ENCODE results near the gene TMEM86B. TPM values are rescaled to one million over a fixed set of nuclear protein-coding genes. Genes with fewer than 3 reads are reported as not detected.
A peak's percentile ranks its signal among the peaks of the same experiment; 100 is the strongest.

TMEM86B gene
- total and polyA plus RNA-seq, 2 experiments from 2014 or later = 1.1 to 3.2 TPM

DNA sequence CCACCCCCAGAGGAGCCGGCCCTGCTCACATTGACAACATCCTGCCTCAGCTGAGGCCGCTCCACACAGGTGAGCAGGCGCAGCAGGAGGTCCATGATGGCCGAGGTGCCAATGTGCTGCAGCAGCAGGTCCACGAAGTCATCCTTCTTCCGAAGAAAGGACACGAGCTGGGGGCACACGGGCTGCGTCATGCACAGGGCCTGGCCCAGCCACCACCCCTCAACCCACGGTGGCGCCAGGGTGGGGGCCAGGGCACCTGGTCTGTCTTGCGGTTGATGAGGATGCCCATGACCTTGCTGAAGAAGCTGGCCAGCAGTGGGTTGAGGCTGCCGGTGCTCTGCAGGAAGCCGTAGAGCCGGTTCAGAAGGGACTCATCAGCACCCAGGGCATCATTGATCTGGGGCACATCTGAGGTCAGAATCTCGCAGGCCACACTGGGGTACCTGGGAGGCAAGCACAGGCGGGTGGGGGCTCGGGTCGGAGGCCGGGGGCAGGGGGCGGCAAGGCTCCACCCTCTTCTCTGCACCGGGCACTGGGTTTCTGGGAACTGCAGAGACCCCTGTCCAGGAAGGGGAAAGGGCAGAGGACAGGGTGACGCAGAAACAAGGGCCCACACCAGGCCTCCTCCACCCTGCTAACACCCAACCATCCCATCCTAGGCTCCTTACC lies 16.8 kb upstream of the TMEM86B start:
- DNase-seq (ENCODE audit: low spot score) = no peak
- no peaks in the 10 kb centered on the region for H3K9me3 Mint-ChIP-seq
- no peaks in the 10 kb centered on the region for H3F3A ChIP-seq (replicated peaks; ENCODE audit: low read depth)
- TF ChIP-seq ZNF114 (CRISPR knock-in tag; IDR thresholded peaks at IDR 0.05) (no peak), EZH2 (IDR thresholded peaks at IDR 0.05; ENCODE audit: low read depth, unreplicated experiment) (no peak), NANOG (IDR thresholded peaks at IDR 0.05; ENCODE audit: borderline replicate concordance) (no peak), STAT1 (IDR thresholded peaks at IDR 0.05; ENCODE audit: unreplicated experiment) (no peak), EZH2phosphoT487 (IDR thresholded peaks at IDR 0.05; ENCODE audit: unreplicated experiment) (no peak), ZNF331 (CRISPR knock-in tag; IDR thresholded peaks at IDR 0.05; ENCODE audit: low read depth) (no peak), JUNB (IDR thresholded peaks at IDR 0.05; ENCODE audit: unreplicated experiment) (no peak), POLR2AphosphoS5 (IDR thresholded peaks at IDR 0.05; ENCODE audit: low read depth) (no peak), CREB1 (CRISPR knock-in tag; IDR thresholded peaks at IDR 0.05; ENCODE audit: low read depth) (no peak)
- TF ChIP-seq, protein P1, sequence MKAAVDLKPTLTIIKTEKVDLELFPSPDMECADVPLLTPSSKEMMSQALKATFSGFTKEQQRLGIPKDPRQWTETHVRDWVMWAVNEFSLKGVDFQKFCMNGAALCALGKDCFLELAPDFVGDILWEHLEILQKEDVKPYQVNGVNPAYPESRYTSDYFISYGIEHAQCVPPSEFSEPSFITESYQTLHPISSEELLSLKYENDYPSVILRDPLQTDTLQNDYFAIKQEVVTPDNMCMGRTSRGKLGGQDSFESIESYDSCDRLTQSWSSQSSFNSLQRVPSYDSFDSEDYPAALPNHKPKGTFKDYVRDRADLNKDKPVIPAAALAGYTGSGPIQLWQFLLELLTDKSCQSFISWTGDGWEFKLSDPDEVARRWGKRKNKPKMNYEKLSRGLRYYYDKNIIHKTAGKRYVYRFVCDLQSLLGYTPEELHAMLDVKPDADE (IDR thresholded peaks at IDR 0.05) = no peak
- TF ChIP-seq, protein P2, sequence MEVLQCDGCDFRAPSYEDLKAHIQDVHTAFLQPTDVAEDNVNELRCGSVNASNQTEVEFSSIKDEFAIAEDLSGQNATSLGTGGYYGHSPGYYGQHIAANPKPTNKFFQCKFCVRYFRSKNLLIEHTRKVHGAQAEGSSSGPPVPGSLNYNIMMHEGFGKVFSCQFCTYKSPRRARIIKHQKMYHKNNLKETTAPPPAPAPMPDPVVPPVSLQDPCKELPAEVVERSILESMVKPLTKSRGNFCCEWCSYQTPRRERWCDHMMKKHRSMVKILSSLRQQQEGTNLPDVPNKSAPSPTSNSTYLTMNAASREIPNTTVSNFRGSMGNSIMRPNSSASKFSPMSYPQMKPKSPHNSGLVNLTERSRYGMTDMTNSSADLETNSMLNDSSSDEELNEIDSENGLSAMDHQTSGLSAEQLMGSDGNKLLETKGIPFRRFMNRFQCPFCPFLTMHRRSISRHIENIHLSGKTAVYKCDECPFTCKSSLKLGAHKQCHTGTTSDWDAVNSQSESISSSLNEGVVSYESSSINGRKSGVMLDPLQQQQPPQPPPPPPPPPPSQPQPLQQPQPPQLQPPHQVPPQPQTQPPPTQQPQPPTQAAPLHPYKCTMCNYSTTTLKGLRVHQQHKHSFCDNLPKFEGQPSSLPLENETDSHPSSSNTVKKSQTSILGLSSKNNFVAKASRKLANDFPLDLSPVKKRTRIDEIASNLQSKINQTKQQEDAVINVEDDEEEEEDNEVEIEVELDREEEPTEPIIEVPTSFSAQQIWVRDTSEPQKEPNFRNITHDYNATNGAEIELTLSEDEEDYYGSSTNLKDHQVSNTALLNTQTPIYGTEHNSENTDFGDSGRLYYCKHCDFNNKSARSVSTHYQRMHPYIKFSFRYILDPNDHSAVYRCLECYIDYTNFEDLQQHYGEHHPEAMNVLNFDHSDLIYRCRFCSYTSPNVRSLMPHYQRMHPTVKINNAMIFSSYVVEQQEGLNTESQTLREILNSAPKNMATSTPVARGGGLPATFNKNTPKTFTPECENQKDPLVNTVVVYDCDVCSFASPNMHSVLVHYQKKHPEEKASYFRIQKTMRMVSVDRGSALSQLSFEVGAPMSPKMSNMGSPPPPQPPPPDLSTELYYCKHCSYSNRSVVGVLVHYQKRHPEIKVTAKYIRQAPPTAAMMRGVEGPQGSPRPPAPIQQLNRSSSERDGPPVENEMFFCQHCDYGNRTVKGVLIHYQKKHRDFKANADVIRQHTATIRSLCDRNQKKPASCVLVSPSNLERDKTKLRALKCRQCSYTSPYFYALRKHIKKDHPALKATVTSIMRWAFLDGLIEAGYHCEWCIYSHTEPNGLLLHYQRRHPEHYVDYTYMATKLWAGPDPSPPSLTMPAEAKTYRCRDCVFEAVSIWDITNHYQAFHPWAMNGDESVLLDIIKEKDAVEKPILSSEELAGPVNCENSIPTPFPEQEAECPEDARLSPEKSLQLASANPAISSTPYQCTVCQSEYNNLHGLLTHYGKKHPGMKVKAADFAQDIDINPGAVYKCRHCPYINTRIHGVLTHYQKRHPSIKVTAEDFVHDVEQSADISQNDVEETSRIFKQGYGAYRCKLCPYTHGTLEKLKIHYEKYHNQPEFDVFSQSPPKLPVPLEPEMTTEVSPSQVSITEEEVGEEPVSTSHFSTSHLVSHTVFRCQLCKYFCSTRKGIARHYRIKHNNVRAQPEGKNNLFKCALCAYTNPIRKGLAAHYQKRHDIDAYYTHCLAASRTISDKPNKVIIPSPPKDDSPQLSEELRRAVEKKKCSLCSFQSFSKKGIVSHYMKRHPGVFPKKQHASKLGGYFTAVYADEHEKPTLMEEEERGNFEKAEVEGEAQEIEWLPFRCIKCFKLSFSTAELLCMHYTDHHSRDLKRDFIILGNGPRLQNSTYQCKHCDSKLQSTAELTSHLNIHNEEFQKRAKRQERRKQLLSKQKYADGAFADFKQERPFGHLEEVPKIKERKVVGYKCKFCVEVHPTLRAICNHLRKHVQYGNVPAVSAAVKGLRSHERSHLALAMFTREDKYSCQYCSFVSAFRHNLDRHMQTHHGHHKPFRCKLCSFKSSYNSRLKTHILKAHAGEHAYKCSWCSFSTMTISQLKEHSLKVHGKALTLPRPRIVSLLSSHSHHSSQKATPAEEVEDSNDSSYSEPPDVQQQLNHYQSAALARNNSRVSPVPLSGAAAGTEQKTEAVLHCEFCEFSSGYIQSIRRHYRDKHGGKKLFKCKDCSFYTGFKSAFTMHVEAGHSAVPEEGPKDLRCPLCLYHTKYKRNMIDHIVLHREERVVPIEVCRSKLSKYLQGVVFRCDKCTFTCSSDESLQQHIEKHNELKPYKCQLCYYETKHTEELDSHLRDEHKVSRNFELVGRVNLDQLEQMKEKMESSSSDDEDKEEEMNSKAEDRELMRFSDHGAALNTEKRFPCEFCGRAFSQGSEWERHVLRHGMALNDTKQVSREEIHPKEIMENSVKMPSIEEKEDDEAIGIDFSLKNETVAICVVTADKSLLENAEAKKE (CRISPR knock-in tag; IDR thresholded peaks at IDR 0.05) = no peak
- TF ChIP-seq, protein P3, sequence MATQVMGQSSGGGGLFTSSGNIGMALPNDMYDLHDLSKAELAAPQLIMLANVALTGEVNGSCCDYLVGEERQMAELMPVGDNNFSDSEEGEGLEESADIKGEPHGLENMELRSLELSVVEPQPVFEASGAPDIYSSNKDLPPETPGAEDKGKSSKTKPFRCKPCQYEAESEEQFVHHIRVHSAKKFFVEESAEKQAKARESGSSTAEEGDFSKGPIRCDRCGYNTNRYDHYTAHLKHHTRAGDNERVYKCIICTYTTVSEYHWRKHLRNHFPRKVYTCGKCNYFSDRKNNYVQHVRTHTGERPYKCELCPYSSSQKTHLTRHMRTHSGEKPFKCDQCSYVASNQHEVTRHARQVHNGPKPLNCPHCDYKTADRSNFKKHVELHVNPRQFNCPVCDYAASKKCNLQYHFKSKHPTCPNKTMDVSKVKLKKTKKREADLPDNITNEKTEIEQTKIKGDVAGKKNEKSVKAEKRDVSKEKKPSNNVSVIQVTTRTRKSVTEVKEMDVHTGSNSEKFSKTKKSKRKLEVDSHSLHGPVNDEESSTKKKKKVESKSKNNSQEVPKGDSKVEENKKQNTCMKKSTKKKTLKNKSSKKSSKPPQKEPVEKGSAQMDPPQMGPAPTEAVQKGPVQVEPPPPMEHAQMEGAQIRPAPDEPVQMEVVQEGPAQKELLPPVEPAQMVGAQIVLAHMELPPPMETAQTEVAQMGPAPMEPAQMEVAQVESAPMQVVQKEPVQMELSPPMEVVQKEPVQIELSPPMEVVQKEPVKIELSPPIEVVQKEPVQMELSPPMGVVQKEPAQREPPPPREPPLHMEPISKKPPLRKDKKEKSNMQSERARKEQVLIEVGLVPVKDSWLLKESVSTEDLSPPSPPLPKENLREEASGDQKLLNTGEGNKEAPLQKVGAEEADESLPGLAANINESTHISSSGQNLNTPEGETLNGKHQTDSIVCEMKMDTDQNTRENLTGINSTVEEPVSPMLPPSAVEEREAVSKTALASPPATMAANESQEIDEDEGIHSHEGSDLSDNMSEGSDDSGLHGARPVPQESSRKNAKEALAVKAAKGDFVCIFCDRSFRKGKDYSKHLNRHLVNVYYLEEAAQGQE (IDR thresholded peaks at IDR 0.05; ENCODE audit: unreplicated experiment) = no peak
- TF ChIP-seq, protein P4, sequence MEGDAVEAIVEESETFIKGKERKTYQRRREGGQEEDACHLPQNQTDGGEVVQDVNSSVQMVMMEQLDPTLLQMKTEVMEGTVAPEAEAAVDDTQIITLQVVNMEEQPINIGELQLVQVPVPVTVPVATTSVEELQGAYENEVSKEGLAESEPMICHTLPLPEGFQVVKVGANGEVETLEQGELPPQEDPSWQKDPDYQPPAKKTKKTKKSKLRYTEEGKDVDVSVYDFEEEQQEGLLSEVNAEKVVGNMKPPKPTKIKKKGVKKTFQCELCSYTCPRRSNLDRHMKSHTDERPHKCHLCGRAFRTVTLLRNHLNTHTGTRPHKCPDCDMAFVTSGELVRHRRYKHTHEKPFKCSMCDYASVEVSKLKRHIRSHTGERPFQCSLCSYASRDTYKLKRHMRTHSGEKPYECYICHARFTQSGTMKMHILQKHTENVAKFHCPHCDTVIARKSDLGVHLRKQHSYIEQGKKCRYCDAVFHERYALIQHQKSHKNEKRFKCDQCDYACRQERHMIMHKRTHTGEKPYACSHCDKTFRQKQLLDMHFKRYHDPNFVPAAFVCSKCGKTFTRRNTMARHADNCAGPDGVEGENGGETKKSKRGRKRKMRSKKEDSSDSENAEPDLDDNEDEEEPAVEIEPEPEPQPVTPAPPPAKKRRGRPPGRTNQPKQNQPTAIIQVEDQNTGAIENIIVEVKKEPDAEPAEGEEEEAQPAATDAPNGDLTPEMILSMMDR (conservative IDR thresholded peaks at IDR 0.05; ENCODE audit: low read depth in 2 of 2) = no peak
- no peak overlapping the region for H3K4me2 ChIP-seq
- H3K36me3 ChIP-seq (ENCODE audit: insufficient read depth) = no peaks in the 10 kb centered on the region; the same call in 1 of the 2 replicates
- H3K4me3 Mint-ChIP-seq = no peak overlapping the region
- H3K4me1 Mint-ChIP-seq = peaks cover 2% of the 10 kb centered on the region; the same call in 1 of the 3 replicates
- H3K4me3 ChIP-seq = no peak overlapping the region
- H3K9me2 ChIP-seq (ENCODE audit: insufficient read depth) = no peaks in the 10 kb centered on the region
- peaks cover 29% of the 10 kb centered on the region for H3K36me3 Mint-ChIP-seq (ENCODE audit: low read depth)
- H3K27ac ChIP-seq (ENCODE audit: low read depth) = no peak overlapping the region
- ATAC-seq = no peak
- H3K79me2 ChIP-seq (replicated peaks; ENCODE audit: insufficient read depth) = peaks cover 31% of the 10 kb centered on the region
- H2AFZ ChIP-seq = no peak overlapping the region
- no peaks in the 10 kb centered on the region for H3K27me3 ChIP-seq (ENCODE audit: insufficient read depth)
- H3K4me1 ChIP-seq (ENCODE audit: insufficient read depth) = no peaks in the 10 kb centered on the region
- no peaks in the 10 kb centered on the region; the same call in none of the 2 replicates for H4K20me1 ChIP-seq (replicated peaks; ENCODE audit: insufficient read depth)
- H3K27me3 Mint-ChIP-seq (ENCODE audit: insufficient read depth, low read depth, poor library complexity) = peaks cover 6% of the 10 kb centered on the region
- H3K27ac Mint-ChIP-seq = 0 out of 2 replicates have a peak overlapping the region, but pooled peaks have one; percentile 15

All from GM23338 (cell line).